ENCODE measurements around the gene CDC20.

- TF ChIP-seq CTCF (IDR thresholded peaks at IDR 0.05) (no peak), POLR2A (IDR thresholded peaks at IDR 0.05) (no peak)
Measured at GRCh38 chr1:43381612-43382011, 22.8 kb downstream of the CDC20 start.

Measured in gastroesophageal sphincter (tissue), 3 donors.